ENCODE results near the gene KRT9.

- TF ChIP-seq ZBTB33 (IDR thresholded peaks at IDR 0.05) (no peak), POLR2AphosphoS5 (IDR thresholded peaks at IDR 0.05; ENCODE audit: low read length) (no peak), KDM1A (IDR thresholded peaks at IDR 0.05; ENCODE audit: borderline replicate concordance) (no peak), POLR2AphosphoS2 (IDR thresholded peaks at IDR 0.05; ENCODE audit: low read depth, low read length) (no peak), POLR2A (IDR thresholded peaks at IDR 0.05; ENCODE audit: low read depth, low read length) (no peak), CHD4 (IDR thresholded peaks at IDR 0.05) (no peak), PAX5 (IDR thresholded peaks at IDR 0.05; ENCODE audit: borderline replicate concordance, low read depth, low read length) (no peak), E2F4 (IDR thresholded peaks at IDR 0.05; ENCODE audit: low read depth, low read length) (no peak), DPF2 (IDR thresholded peaks at IDR 0.05) (no peak), SMC3 (IDR thresholded peaks at IDR 0.05; ENCODE audit: borderline replicate concordance, low read length) (no peak), FOS (IDR thresholded peaks at IDR 0.05; ENCODE audit: borderline replicate concordance, extremely low read depth, insufficient read length) (no peak)
- TF ChIP-seq, protein P1, sequence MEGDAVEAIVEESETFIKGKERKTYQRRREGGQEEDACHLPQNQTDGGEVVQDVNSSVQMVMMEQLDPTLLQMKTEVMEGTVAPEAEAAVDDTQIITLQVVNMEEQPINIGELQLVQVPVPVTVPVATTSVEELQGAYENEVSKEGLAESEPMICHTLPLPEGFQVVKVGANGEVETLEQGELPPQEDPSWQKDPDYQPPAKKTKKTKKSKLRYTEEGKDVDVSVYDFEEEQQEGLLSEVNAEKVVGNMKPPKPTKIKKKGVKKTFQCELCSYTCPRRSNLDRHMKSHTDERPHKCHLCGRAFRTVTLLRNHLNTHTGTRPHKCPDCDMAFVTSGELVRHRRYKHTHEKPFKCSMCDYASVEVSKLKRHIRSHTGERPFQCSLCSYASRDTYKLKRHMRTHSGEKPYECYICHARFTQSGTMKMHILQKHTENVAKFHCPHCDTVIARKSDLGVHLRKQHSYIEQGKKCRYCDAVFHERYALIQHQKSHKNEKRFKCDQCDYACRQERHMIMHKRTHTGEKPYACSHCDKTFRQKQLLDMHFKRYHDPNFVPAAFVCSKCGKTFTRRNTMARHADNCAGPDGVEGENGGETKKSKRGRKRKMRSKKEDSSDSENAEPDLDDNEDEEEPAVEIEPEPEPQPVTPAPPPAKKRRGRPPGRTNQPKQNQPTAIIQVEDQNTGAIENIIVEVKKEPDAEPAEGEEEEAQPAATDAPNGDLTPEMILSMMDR (IDR thresholded peaks at IDR 0.05 in 2 of 3, conservative IDR thresholded peaks at IDR 0.05 in 1 of 3; ENCODE audit: control insufficient read depth in 2 of 3, extremely low read depth in 1 of 3, insufficient read depth in 1 of 3, low read depth in 3 of 3, low read length in 3 of 3): no peak
- TF ChIP-seq, protein P2, sequence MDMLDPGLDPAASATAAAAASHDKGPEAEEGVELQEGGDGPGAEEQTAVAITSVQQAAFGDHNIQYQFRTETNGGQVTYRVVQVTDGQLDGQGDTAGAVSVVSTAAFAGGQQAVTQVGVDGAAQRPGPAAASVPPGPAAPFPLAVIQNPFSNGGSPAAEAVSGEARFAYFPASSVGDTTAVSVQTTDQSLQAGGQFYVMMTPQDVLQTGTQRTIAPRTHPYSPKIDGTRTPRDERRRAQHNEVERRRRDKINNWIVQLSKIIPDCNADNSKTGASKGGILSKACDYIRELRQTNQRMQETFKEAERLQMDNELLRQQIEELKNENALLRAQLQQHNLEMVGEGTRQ (IDR thresholded peaks at IDR 0.05; ENCODE audit: borderline replicate concordance, low read depth, low read length): no peak
Observed at GRCh38 chr17:41556931-41557330, 14.9 kb downstream of the KRT9 start.
